HepG2 (cell line): ENCODE data around the gene CUTC. TPM values are rescaled to one million over a fixed set of nuclear protein-coding genes. Genes with fewer than 3 reads are reported as not detected.
A peak's percentile ranks its signal among the peaks of the same experiment; 100 is the strongest.

Experiments
- ATAC-seq: fragments of 200-7000 bp; cut with Tn5 transposase; 3 replicates; pipeline ENCODE4 v1.9.1; 2020; ENCODE audit warnings: mild to moderate bottlenecking, moderate library complexity
- BruUV-seq: library from RNA; stranded (reverse); fragments of 400-500 nt; replicated peaks from 2 replicates; lab custom pipeline; 2021; lab: Mats Ljungman, UMichigan
- CTCF ChIA-PET: fragments of 300-600 bp; formaldehyde crosslinking; extraction: SDS; loops from one replicate; lab custom pipeline; 2021; ENCODE audit warnings: low total read pairs, inconsistent platforms, low intra/inter-chr PET ratio; lab: Yijun Ruan, JAX
- POLR2A ChIA-PET: fragments of 350-600 bp; sonication (Branson Sonifier 250); formaldehyde crosslinking; loops from one replicate; lab custom pipeline; 2020; ENCODE audit warnings: antibody characterized with exemption, inconsistent platforms; lab: Yijun Ruan, JAX
- DNase-seq: peaks from one replicate; pipeline ENCODE4 v3.0.0-alpha.2; 2015; ENCODE audit warnings: low spot score
- FAIRE-seq: peaks from 3 replicates; lab custom pipeline; 2011; peaks lifted over from hg19 to GRCh38; lab: Jason Lieb, UNC
- H2AFZ ChIP-seq: one replicate; pipeline ENCODE4 v1.6.1; 2011; ENCODE audit warnings: low read length, inconsistent platforms
- H3K27ac ChIP-seq: fragments of 300-600 bp; 3 replicates; pipeline ENCODE4 v1.8.0; 2011; ENCODE audit warnings: mixed run types, mild to moderate bottlenecking, mixed read lengths, low read length, inconsistent platforms; ENCODE audit not compliant: insufficient read depth; ENCODE audit errors: extremely low read length
- H3K27me3 ChIP-seq, 2 experiments: fragments of 200-600 bp in 1 of 2; 2 replicates in 1 of 2; 3 replicates in 1 of 2; pipeline versions ENCODE4 v1.6.0 to v1.8.0; 2011; ENCODE audit warnings: low read length in 2 of 2, mild to moderate bottlenecking in 2 of 2, moderate library complexity in 2 of 2, inconsistent platforms in 1 of 2; ENCODE audit not compliant: insufficient read depth in 2 of 2, control insufficient read depth in 1 of 2
- H3K36me3 ChIP-seq, 2 experiments: fragments of 200-600 bp in 1 of 2; replicated peaks in 1 of 2; 2 replicates in 1 of 2; 3 replicates in 1 of 2; pipeline versions ENCODE4 v1.5.1 to v1.8.0; 2011; ENCODE audit warnings: low read length in 2 of 2, inconsistent platforms in 1 of 2; ENCODE audit not compliant: insufficient read depth in 2 of 2, control insufficient read depth in 1 of 2
- H3K4me1 ChIP-seq: 2 replicates; pipeline ENCODE4 v1.5.1; 2012; ENCODE audit warnings: low read length, inconsistent platforms; ENCODE audit not compliant: insufficient read depth
- H3K4me2 ChIP-seq: 2 replicates; pipeline ENCODE4 v1.6.0; 2011; ENCODE audit warnings: low read depth, low read length, inconsistent platforms
- H3K4me3 ChIP-seq, 3 experiments: fragments of 200-600 bp in 1 of 3; sonication (generic), shearing (Covaris generic) in 1 of 3; replicated peaks in 1 of 3; 2 replicates each; pipeline ENCODE4 v1.5.1; 2011 to 2016; ENCODE audit warnings: low read length in 3 of 3, inconsistent platforms in 2 of 3, low read depth in 2 of 3, mild to moderate bottlenecking in 2 of 3, control low read depth in 1 of 3, mixed read lengths in 1 of 3; ENCODE audit not compliant: insufficient read depth in 1 of 3
- H3K79me2 ChIP-seq: one replicate; pipeline ENCODE4 v1.6.1; 2011; ENCODE audit warnings: low read length, inconsistent platforms; ENCODE audit not compliant: insufficient read depth
- H3K9ac ChIP-seq: 2 replicates; pipeline ENCODE4 v1.6.0; 2011; ENCODE audit warnings: mild to moderate bottlenecking, low read depth, low read length, inconsistent platforms; ENCODE audit not compliant: insufficient read depth
- H3K9me3 ChIP-seq: 2 replicates; pipeline ENCODE4 v1.5.1; 2012; ENCODE audit warnings: mild to moderate bottlenecking, low read length
- H4K20me1 ChIP-seq: 2 replicates; pipeline ENCODE4 v1.6.0; 2011; ENCODE audit warnings: inconsistent platforms, mild to moderate bottlenecking, low read length, moderate library complexity; ENCODE audit not compliant: insufficient read depth
- AGO1 ChIP-seq: fragments of 200-400 bp; formaldehyde crosslinking; IDR thresholded peaks from 2 replicates; pipeline ENCODE4 v1.6.1; 2017; ENCODE audit warnings: mild to moderate bottlenecking, low read depth, low read length, moderate library complexity; ENCODE audit not compliant: poor library complexity, severe bottlenecking
- BORCS8-MEF2B ChIP-seq: sonication (generic); formaldehyde crosslinking; IDR thresholded peaks from 2 replicates; pipeline ENCODE4 v1.8.0; 2022; ENCODE audit warnings: mild to moderate bottlenecking, missing genetic modification reagents
- DPF2 ChIP-seq: sonication (generic); formaldehyde crosslinking; IDR thresholded peaks from 2 replicates; pipeline ENCODE4 v1.4.0; 2020; ENCODE audit warnings: mild to moderate bottlenecking, low read depth, missing genetic modification reagents, borderline replicate concordance
- GATAD2A ChIP-seq: IDR thresholded peaks from 2 replicates; pipeline ENCODE4 v1.6.1; 2016
- KDM6A ChIP-seq: IDR thresholded peaks from 2 replicates; pipeline ENCODE4 v1.6.1; 2016; ENCODE audit warnings: low read depth
- NBN ChIP-seq: fragments of 450-650 bp; conservative IDR thresholded peaks from 2 replicates; pipeline ENCODE4 v1.6.1; 2017
- NKX3-1 ChIP-seq: sonication (generic); formaldehyde crosslinking; IDR thresholded peaks from 2 replicates; pipeline ENCODE4 v1.5.0; 2020; ENCODE audit warnings: missing genetic modification reagents
- PPARG ChIP-seq: conservative IDR thresholded peaks from 2 replicates; pipeline ENCODE4 v1.6.1; 2016; ENCODE audit warnings: missing biosample characterization, missing genetic modification reagents
- RBAK ChIP-seq: sonication (generic); formaldehyde crosslinking; IDR thresholded peaks from 2 replicates; pipeline ENCODE4 v1.5.1; 2020; ENCODE audit warnings: mild to moderate bottlenecking, missing genetic modification reagents
- RCOR2 ChIP-seq: IDR thresholded peaks from 2 replicates; pipeline ENCODE4 v1.6.1; 2016; ENCODE audit warnings: missing biosample characterization, missing genetic modification reagents
- TFE3 ChIP-seq: IDR thresholded peaks from 2 replicates; pipeline ENCODE4 v1.6.1; 2016
- ZNF432 ChIP-seq: sonication (generic); formaldehyde crosslinking; IDR thresholded peaks from 2 replicates; pipeline ENCODE4 v1.5.0; 2020; ENCODE audit warnings: missing genetic modification reagents, mild to moderate bottlenecking, borderline replicate concordance
- ZNF644 ChIP-seq: IDR thresholded peaks from 2 replicates; pipeline ENCODE4 v1.6.1; 2016; ENCODE audit warnings: low read depth
- ZNF652 ChIP-seq: IDR thresholded peaks from 2 replicates; pipeline ENCODE4 v1.6.1; 2016; ENCODE audit warnings: low read depth, borderline replicate concordance
- ZSCAN20 ChIP-seq: sonication (generic); formaldehyde crosslinking; IDR thresholded peaks from 2 replicates; pipeline ENCODE4 v1.4.0; 2020; ENCODE audit warnings: missing genetic modification reagents, mild to moderate bottlenecking, borderline replicate concordance
- WGBS: methylation state at CpG from one replicate; pipeline ENCODE4 v1.1.6; 2017; ENCODE audit warnings: low lambda C conversion rate; 5-methylcytosine and 5-hydroxymethylcytosine counted together
- in situ Hi-C: cut with HindIII; loops from 2 replicates; pipeline ENCODE4 v1.10.0; 2017; ENCODE audit warnings: low pct_unique_long_range_greater_than_20kb; ENCODE audit not compliant: extremely low pct_ligation_motif_present
- intact Hi-C: fragments of 100-400 bp; cut with micrococcal nuclease; formaldehyde crosslinking; loops from one replicate; pipeline ENCODE4 v1.10.0; 2022; ENCODE audit not compliant: unreplicated experiment
- polyA plus RNA-seq, 8 experiments: library from polyadenylated mRNA; depleted of rRNA in 3 of 8; stranded (reverse) in 7 of 8; unstranded in 1 of 8; fragments of >200 nt; fragmentation: Illumina TruSeq in 4 of 8; extraction: Trizol in 4 of 8; gene quantifications; 2 replicates each; pipeline versions ENCODE4 v1.2.1 to v1.2.3, GENCODE V29; 2011 to 2016; ENCODE audit warnings: low read depth in 4 of 8, missing spikeins in 1 of 8, mixed read lengths in 1 of 8; ENCODE audit not compliant: insufficient read depth in 1 of 8
- total RNA-seq, 5 experiments: library from RNA; depleted of rRNA; stranded (reverse); fragments of >200 nt; fragmentation: Illumina TruSeq; extraction: Trizol; gene quantifications; 2 replicates each; pipeline ENCODE4 v1.2.3, GENCODE V29; 2016; ENCODE audit warnings: low read depth in 1 of 5
- TF ChIP-seq, protein P1 (sequence below): IDR thresholded peaks from 2 replicates; pipeline ENCODE4 v1.6.1; 2016; ENCODE audit warnings: low read depth
- TF ChIP-seq, protein P2 (sequence below): IDR thresholded peaks from 2 replicates; pipeline ENCODE4 v1.6.1; 2016; ENCODE audit warnings: low read depth, borderline replicate concordance
- TF ChIP-seq, protein P3 (sequence below): sonication (generic); formaldehyde crosslinking; IDR thresholded peaks from 2 replicates; pipeline ENCODE4 v1.4.0; 2020; ENCODE audit warnings: missing genetic modification reagents, borderline replicate concordance

The CUTC gene
- total and polyA plus RNA-seq, 2 of the 13 experiments (the other 11 are each of a cell fraction or from before 2014, with no cell fraction given) = 22.3 to 25.8 TPM

DNA sequence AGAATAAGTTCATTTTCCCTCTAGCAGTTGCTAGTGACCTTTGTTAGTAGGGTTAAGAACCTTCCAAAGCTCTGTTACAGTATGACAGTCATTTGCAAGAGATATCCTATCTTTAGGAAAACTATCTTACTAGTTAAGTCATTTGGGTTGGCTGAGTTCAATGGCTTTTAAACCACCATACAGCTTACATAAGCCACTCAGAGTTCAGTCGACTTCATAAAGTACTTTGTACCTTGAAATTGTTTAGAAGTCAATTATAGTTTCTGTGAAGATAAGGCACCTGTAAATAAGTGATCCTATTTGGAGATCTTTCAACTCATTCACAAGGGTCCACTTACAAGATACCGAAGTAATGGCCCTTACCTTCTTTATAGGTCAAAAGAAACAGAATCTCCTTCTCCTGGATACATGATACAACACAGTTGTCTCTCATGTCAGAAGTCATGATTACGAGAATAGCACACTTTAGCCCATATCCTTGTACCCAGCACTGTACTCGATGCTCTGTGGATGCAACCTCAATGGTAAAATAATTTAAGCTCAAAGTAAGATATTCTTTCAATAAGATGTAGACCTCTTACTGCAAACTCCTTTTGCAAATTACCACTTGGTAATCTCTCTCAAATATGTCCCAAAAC is 38.5 kb downstream of the CUTC start:
- Histone ChIP-seq H3K9me3 (no peaks in the 10 kb centered on the region), H3K27me3 (no peaks in the 10 kb centered on the region), H3K27ac (peak overlapping the region; percentile 66), H3K79me2 (no peaks in the 10 kb centered on the region), H4K20me1 (no peaks in the 10 kb centered on the region), H3K4me1 (peaks cover 37% of the 10 kb centered on the region), H3K36me3 (no peaks in the 10 kb centered on the region), H3K4me2 (peak overlapping the region; percentile 59), H3K4me3 (no peak overlapping the region), H2AFZ (no peak overlapping the region), H3K9ac (peak overlapping the region; percentile 50; the same call in 1 of the 2 replicates)
- CTCF ChIA-PET = no interaction called here
- intact Hi-C loops (no loop called here), in situ Hi-C loops (no loop called here)
- POLR2A ChIA-PET = interaction anchor here (1.4 to 2.6 kb wide), 2 partner anchors 11 to 38 kb away, joined by 5 to 15 read pairs; partner anchors contain the start of genes ABCC2, COX15 and CUTC
- ATAC-seq (peak; percentile 84), FAIRE-seq (peak; percentile 34), DNase-seq (peak; percentile 75)
- 14% methylated on average over 4 of the region's 4 CpGs for WGBS
- BruUV-seq = no TSS peak
- TF ChIP-seq KDM6A (peak; percentile 71), ZNF432 (CRISPR knock-in tag) (no peak), RCOR2 (CRISPR knock-in tag) (peak; percentile 69; the same call in 1 of the 2 replicates), DPF2 (CRISPR knock-in tag) (peak; percentile 43; the same call in 1 of the 2 replicates), NBN (no peak), ZNF652 (no peak), BORCS8-MEF2B (CRISPR knock-in tag) (no peak), TFE3 (0 out of 2 replicates have a peak, but pooled peaks have one; percentile 25), PPARG (peak; percentile 72; the same call in 1 of the 2 replicates), RBAK (no peak), AGO1 (no peak), ZSCAN20 (CRISPR knock-in tag) (0 out of 2 replicates have a peak, but pooled peaks have one; percentile 68), NKX3-1 (CRISPR knock-in tag) (0 out of 2 replicates have a peak, but pooled peaks have one; percentile 27), GATAD2A (peak; percentile 57), ZNF644 (peak; percentile 82)
- TF ChIP-seq, protein P1, sequence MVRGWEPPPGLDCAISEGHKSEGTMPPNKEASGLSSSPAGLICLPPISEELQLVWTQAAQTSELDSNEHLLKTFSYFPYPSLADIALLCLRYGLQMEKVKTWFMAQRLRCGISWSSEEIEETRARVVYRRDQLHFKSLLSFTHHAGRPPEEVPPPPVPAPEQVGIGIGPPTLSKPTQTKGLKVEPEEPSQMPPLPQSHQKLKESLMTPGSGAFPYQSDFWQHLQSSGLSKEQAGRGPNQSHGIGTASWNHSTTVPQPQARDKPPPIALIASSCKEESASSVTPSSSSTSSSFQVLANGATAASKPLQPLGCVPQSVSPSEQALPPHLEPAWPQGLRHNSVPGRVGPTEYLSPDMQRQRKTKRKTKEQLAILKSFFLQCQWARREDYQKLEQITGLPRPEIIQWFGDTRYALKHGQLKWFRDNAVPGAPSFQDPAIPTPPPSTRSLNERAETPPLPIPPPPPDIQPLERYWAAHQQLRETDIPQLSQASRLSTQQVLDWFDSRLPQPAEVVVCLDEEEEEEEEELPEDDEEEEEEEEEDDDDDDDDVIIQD (CRISPR knock-in tag) = peak; percentile 84; the same call in 1 of the 2 replicates
- TF ChIP-seq, protein P2, sequence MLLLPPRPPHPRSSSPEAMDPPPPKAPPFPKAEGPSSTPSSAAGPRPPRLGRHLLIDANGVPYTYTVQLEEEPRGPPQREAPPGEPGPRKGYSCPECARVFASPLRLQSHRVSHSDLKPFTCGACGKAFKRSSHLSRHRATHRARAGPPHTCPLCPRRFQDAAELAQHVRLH (CRISPR knock-in tag) = no peak
- TF ChIP-seq, protein P3, sequence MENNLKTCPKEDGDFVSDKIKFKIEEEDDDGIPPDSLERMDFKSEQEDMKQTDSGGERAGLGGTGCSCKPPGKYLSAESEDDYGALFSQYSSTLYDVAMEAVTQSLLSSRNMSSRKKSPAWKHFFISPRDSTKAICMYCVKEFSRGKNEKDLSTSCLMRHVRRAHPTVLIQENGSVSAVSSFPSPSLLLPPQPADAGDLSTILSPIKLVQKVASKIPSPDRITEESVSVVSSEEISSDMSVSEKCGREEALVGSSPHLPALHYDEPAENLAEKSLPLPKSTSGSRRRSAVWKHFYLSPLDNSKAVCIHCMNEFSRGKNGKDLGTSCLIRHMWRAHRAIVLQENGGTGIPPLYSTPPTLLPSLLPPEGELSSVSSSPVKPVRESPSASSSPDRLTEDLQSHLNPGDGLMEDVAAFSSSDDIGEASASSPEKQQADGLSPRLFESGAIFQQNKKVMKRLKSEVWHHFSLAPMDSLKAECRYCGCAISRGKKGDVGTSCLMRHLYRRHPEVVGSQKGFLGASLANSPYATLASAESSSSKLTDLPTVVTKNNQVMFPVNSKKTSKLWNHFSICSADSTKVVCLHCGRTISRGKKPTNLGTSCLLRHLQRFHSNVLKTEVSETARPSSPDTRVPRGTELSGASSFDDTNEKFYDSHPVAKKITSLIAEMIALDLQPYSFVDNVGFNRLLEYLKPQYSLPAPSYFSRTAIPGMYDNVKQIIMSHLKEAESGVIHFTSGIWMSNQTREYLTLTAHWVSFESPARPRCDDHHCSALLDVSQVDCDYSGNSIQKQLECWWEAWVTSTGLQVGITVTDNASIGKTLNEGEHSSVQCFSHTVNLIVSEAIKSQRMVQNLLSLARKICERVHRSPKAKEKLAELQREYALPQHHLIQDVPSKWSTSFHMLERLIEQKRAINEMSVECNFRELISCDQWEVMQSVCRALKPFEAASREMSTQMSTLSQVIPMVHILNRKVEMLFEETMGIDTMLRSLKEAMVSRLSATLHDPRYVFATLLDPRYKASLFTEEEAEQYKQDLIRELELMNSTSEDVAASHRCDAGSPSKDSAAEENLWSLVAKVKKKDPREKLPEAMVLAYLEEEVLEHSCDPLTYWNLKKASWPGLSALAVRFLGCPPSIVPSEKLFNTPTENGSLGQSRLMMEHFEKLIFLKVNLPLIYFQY (CRISPR knock-in tag) = peak; percentile 61; the same call in 1 of the 2 replicates
